Osteoblast (primary cell): ENCODE results near the gene TENM4. TPM values are rescaled to one million over a fixed set of nuclear protein-coding genes. Genes with fewer than 3 reads are reported as not detected.

ENCODE experiments used
- DNase-seq: peaks from one replicate; pipeline ENCODE4 v3.0.0; 2011; ENCODE audit warnings: low spot score, mixed read lengths; ENCODE audit not compliant: insufficient read length; ENCODE audit errors: missing footprints
- H2AFZ ChIP-seq: 2 replicates; pipeline ENCODE4 v1.6.0; 2011; ENCODE audit warnings: mild to moderate bottlenecking, low read length
- H3K27ac ChIP-seq: 2 replicates; pipeline ENCODE4 v1.5.1; 2011; ENCODE audit warnings: mild to moderate bottlenecking, low read depth, low read length, moderate library complexity
- H3K27me3 ChIP-seq: 2 replicates; pipeline ENCODE4 v1.6.0; 2012; ENCODE audit warnings: mild to moderate bottlenecking, control low read depth, inconsistent platforms, low read length, moderate library complexity; ENCODE audit not compliant: insufficient read depth
- H3K36me3 ChIP-seq: 2 replicates; pipeline ENCODE4 v1.5.1; 2011; ENCODE audit warnings: mild to moderate bottlenecking, low read length, control low read depth, moderate library complexity; ENCODE audit not compliant: insufficient read depth
- H3K4me1 ChIP-seq: 2 replicates; pipeline ENCODE4 v1.5.1; 2011; ENCODE audit warnings: mild to moderate bottlenecking, low read length, control low read depth, moderate library complexity; ENCODE audit not compliant: insufficient read depth
- H3K4me2 ChIP-seq: 2 replicates; pipeline ENCODE4 v1.6.0; 2011; ENCODE audit warnings: mild to moderate bottlenecking, low read length; ENCODE audit not compliant: insufficient read depth
- H3K4me3 ChIP-seq: fragments of 200-600 bp; sonication (generic); 3 replicates; pipeline ENCODE4 v1.5.1; 2012; ENCODE audit warnings: mild to moderate bottlenecking, low read length, inconsistent platforms; ENCODE audit not compliant: insufficient read depth
- H3K79me2 ChIP-seq: 2 replicates; pipeline ENCODE4 v1.6.0; 2012; ENCODE audit warnings: mild to moderate bottlenecking, low read length, control low read depth, inconsistent platforms; ENCODE audit not compliant: insufficient read depth
- H3K9me3 ChIP-seq: 2 replicates; pipeline ENCODE4 v1.5.1; 2011; ENCODE audit warnings: low read depth, low read length, control low read depth
- H4K20me1 ChIP-seq: 2 replicates; pipeline ENCODE4 v1.6.0; 2012; ENCODE audit warnings: mild to moderate bottlenecking, low read length, control low read depth; ENCODE audit not compliant: insufficient read depth
- CTCF ChIP-seq: IDR thresholded peaks from 2 replicates; pipeline ENCODE4 v1.5.1; 2011; ENCODE audit warnings: mild to moderate bottlenecking, low read depth, low read length, moderate library complexity; ENCODE audit errors: extremely low read depth
- total RNA-seq: library from RNA; depleted of rRNA; stranded (reverse); fragments of >200 nt; gene quantifications from 2 replicates; pipeline ENCODE4 v1.2.3, GENCODE V29; 2012

TENM4 gene
- total RNA-seq, 1 donor: 63.3 TPM

- H3K79me2 ChIP-seq: no peaks in the 10 kb centered on the region
- TF ChIP-seq CTCF: no peak
- H3K27ac ChIP-seq: no peak overlapping the region
- no peaks in the 10 kb centered on the region for H3K9me3 ChIP-seq
- no peaks in the 10 kb centered on the region for H3K36me3 ChIP-seq
- peaks cover 5% of the 10 kb centered on the region for H3K27me3 ChIP-seq
- H3K4me2 ChIP-seq: no peak overlapping the region
- no peak overlapping the region for H3K4me3 ChIP-seq
- H4K20me1 ChIP-seq: no peaks in the 10 kb centered on the region
- DNase-seq: no peak
- no peak overlapping the region for H2AFZ ChIP-seq
- H3K4me1 ChIP-seq: no peaks in the 10 kb centered on the region
Measured at GRCh38 chr11:79221444-79222130, 219.2 kb downstream of the TENM4 start.

DNA sequence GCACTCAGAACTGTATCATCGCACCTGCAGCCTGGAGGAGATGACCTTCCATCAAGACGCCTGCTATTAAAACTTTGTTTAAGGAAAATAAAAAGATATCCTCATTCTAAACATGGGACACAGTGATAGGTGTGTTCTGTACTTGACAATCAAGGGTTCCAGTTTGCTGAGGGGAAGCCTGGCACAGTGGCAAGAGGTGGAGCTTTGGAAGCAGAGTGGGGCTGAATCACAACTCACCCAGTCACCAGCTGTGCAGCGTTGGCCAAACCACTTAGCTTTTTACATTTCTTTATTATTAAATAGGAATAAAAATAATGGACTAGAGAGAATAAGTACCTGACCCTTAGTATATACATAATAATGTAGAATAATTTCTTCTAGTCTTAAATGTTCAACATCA, 220.7 kb downstream of the TENM4 start:
- TF ChIP-seq CTCF: no peak
- no peaks in the 10 kb centered on the region for H4K20me1 ChIP-seq
- H3K4me3 ChIP-seq: no peak overlapping the region
- no peak overlapping the region for H3K27ac ChIP-seq
- H2AFZ ChIP-seq: no peak overlapping the region
- no peak overlapping the region for H3K4me2 ChIP-seq
- no peaks in the 10 kb centered on the region for H3K79me2 ChIP-seq
- DNase-seq: no peak
- H3K36me3 ChIP-seq: no peaks in the 10 kb centered on the region
- H3K27me3 ChIP-seq: peaks cover 5% of the 10 kb centered on the region
- no peaks in the 10 kb centered on the region for H3K9me3 ChIP-seq
- H3K4me1 ChIP-seq: no peaks in the 10 kb centered on the region

- Histone ChIP-seq H3K4me2 (no peak overlapping the region), H3K9me3 (no peaks in the 10 kb centered on the region), H3K36me3 (no peaks in the 10 kb centered on the region), H2AFZ (no peak overlapping the region), H3K4me3 (no peak overlapping the region), H3K27me3 (peaks cover 5% of the 10 kb centered on the region), H3K79me2 (no peaks in the 10 kb centered on the region), H4K20me1 (no peaks in the 10 kb centered on the region), H3K4me1 (no peaks in the 10 kb centered on the region), H3K27ac (no peak overlapping the region)
- DNase-seq: no peak
- no peak for TF ChIP-seq CTCF
Measured at GRCh38 chr11:79219186-79220045, 221.4 kb downstream of the TENM4 start.

DNA sequence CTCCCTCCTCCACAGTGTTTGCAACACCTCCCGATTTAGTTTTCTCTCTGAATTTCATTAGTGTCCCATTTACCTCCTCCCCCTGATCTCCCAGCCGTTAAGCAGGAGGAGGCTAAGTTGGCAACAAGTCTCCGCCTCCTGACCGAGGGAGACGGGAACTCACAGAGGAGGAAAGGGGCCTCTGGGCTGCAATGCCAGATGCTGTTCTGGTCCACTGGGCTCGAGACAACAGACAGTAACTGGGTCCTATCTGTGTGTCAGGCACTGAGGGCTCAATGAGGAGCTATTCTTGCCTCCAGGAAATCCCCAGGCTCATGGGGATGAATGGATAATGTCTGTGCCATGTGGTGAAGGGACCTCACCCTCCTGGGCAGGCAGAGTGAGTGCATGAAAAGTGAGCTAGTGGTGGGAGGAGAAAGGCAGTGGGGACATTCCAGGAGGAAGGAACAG, 228.1 kb downstream of the TENM4 start:
- DNase-seq: no peak
- no peak for TF ChIP-seq CTCF
- no peak overlapping the region for H3K4me2 ChIP-seq

More for the DNA sequence above, 228.1 kb downstream of the TENM4 start:
- Histone ChIP-seq H3K36me3 (no peaks in the 10 kb centered on the region), H3K4me3 (no peak overlapping the region), H3K27ac (no peak overlapping the region), H3K79me2 (no peaks in the 10 kb centered on the region), H3K4me1 (no peaks in the 10 kb centered on the region), H3K9me3 (no peaks in the 10 kb centered on the region), H3K27me3 (no peaks in the 10 kb centered on the region), H2AFZ (no peak overlapping the region), H4K20me1 (no peaks in the 10 kb centered on the region)
